Caco-2 (cell line): ENCODE measurements around the gene SPOCK1. TPM values are rescaled to one million over a fixed set of nuclear protein-coding genes. Genes with fewer than 3 reads are reported as not detected.

ENCODE experiments used
- BruUV-seq: library from RNA; stranded (reverse); fragments of 400-500 nt; replicated peaks from 2 replicates; lab custom pipeline; 2021; lab: Mats Ljungman, UMichigan
- CTCF ChIA-PET: fragments of 300-600 bp; sonication (Branson Sonifier 250); formaldehyde crosslinking; loops from one replicate; lab custom pipeline; 2022; ENCODE audit warnings: antibody characterized with exemption; lab: Charles Lee
- POLR2A ChIA-PET: fragments of 300-600 bp; sonication (Branson Sonifier 250); formaldehyde crosslinking; loops from one replicate; lab custom pipeline; 2022; ENCODE audit warnings: antibody characterized with exemption; lab: Charles Lee
- DNase-seq, 2 experiments: peaks; one replicate each; pipeline versions ENCODE4 v3.0.0 to v3.0.0-alpha.2; 2020 to 2022
- H3K27me3 ChIP-seq: replicated peaks from 2 replicates; pipeline ENCODE4 v1.6.0; 2011; ENCODE audit warnings: low read length; ENCODE audit not compliant: control insufficient read depth, insufficient read depth
- H3K36me3 ChIP-seq: 2 replicates; pipeline ENCODE4 v1.5.1; 2011; ENCODE audit warnings: low read length; ENCODE audit not compliant: control insufficient read depth, insufficient read depth
- H3K4me1 ChIP-seq: fragments of 250-450 bp; sonication (Bioruptor Pico); 2 replicates; pipeline ENCODE4 v1.5.1; 2020; ENCODE audit warnings: mild to moderate bottlenecking
- H3K4me3 ChIP-seq: 2 replicates; pipeline ENCODE4 v1.5.1; 2011; ENCODE audit warnings: low read depth, mild to moderate bottlenecking, control low read depth, low read length
- H3K9me3 ChIP-seq: fragments of 250-450 bp; sonication (Bioruptor Pico); 2 replicates; pipeline ENCODE4 v1.5.1; 2020; ENCODE audit warnings: mild to moderate bottlenecking, moderate library complexity
- H3K27ac Mint-ChIP-seq: one replicate; pipeline ENCODE4 v1.8.0; 2022; ENCODE audit warnings: mixed read lengths; ENCODE audit not compliant: unreplicated experiment
- H3K27me3 Mint-ChIP-seq: one replicate; pipeline ENCODE4 v1.8.0; 2022; ENCODE audit warnings: mixed read lengths; ENCODE audit not compliant: insufficient read depth, unreplicated experiment
- H3K36me3 Mint-ChIP-seq: one replicate; pipeline ENCODE4 v1.8.0; 2022; ENCODE audit warnings: mild to moderate bottlenecking, mixed read lengths; ENCODE audit not compliant: insufficient read depth, unreplicated experiment
- H3K4me1 Mint-ChIP-seq: one replicate; pipeline ENCODE4 v1.8.0; 2022; ENCODE audit warnings: low read depth, mixed read lengths; ENCODE audit not compliant: unreplicated experiment
- H3K4me3 Mint-ChIP-seq: one replicate; pipeline ENCODE4 v1.8.0; 2022; ENCODE audit warnings: mild to moderate bottlenecking, moderate library complexity, mixed read lengths; ENCODE audit not compliant: unreplicated experiment
- H3K9me3 Mint-ChIP-seq: one replicate; pipeline ENCODE4 v1.8.0; 2022; ENCODE audit warnings: mixed read lengths; ENCODE audit not compliant: unreplicated experiment
- intact Hi-C: fragments of 100-400 bp; cut with micrococcal nuclease; formaldehyde crosslinking; loops from one replicate; pipeline ENCODE4 v1.10.0; 2022; ENCODE audit not compliant: unreplicated experiment
- total RNA-seq: library from RNA; stranded (reverse); gene quantifications from 2 replicates; pipeline ENCODE4 v1.2.3, GENCODE V29; 2022
- TF ChIP-seq, protein P1 (sequence below), 2 experiments: fragments of 200-600 bp in 1 of 2; IDR thresholded peaks; 1 replicate in 1 of 2; 2 replicates in 1 of 2; pipeline versions ENCODE4 v1.5.1 to v1.8.0; 2011 to 2022; ENCODE audit warnings: antibody characterized with exemption in 1 of 2, control low read depth in 1 of 2, inconsistent platforms in 1 of 2, low read depth in 1 of 2, low read length in 1 of 2, mild to moderate bottlenecking in 1 of 2, moderate library complexity in 1 of 2; ENCODE audit not compliant: insufficient read depth in 1 of 2, severe bottlenecking in 1 of 2, unreplicated experiment in 1 of 2

The SPOCK1 gene
- total RNA-seq, 1 experiment from 2014 or later, result not detected

DNA sequence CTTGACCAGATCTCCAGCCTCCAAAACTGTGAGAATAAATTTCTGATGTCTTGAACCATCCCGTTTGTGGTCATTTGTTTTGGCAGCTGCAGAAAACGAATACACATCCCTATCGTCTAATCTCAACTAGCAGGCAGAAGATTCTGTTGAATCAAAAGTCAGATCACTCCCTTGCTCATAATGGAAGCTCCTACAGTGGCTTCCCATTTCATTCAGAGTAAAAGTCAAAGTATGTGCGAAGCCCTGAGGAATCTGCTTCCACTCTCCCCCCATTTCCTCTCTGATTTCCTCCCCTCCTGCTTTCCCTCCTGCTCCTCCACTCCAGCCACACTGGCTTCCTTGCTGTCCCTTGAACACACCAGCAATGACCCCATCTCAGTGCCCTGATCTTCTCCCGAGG is 34.8 kb upstream of the SPOCK1 start:
- no peaks in the 10 kb centered on the region for H3K4me1 Mint-ChIP-seq
- Histone ChIP-seq H3K4me1 (no peaks in the 10 kb centered on the region), H3K36me3 (no peaks in the 10 kb centered on the region), H3K27me3 (no peaks in the 10 kb centered on the region; the same call in 1 of the 2 replicates), H3K9me3 (peaks cover 2% of the 10 kb centered on the region; the same call in 1 of the 2 replicates), H3K4me3 (no peak overlapping the region)
- TF ChIP-seq, protein P1, sequence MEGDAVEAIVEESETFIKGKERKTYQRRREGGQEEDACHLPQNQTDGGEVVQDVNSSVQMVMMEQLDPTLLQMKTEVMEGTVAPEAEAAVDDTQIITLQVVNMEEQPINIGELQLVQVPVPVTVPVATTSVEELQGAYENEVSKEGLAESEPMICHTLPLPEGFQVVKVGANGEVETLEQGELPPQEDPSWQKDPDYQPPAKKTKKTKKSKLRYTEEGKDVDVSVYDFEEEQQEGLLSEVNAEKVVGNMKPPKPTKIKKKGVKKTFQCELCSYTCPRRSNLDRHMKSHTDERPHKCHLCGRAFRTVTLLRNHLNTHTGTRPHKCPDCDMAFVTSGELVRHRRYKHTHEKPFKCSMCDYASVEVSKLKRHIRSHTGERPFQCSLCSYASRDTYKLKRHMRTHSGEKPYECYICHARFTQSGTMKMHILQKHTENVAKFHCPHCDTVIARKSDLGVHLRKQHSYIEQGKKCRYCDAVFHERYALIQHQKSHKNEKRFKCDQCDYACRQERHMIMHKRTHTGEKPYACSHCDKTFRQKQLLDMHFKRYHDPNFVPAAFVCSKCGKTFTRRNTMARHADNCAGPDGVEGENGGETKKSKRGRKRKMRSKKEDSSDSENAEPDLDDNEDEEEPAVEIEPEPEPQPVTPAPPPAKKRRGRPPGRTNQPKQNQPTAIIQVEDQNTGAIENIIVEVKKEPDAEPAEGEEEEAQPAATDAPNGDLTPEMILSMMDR (IDR thresholded peaks at IDR 0.05; ENCODE audit: insufficient read depth in 1 of 2, low read depth in 1 of 2, low read length in 1 of 2, severe bottlenecking in 1 of 2, unreplicated experiment in 1 of 2), result no peak
- H3K9me3 Mint-ChIP-seq, result peaks cover 9% of the 10 kb centered on the region
- POLR2A ChIA-PET, result no interaction called here
- H3K36me3 Mint-ChIP-seq, result no peaks in the 10 kb centered on the region
- BruUV-seq, result no TSS peak
- DNase-seq, result no peak
- intact Hi-C loops, result no loop called here
- H3K27ac Mint-ChIP-seq, result no peak overlapping the region
- no peak overlapping the region for H3K4me3 Mint-ChIP-seq
- CTCF ChIA-PET, result no interaction called here
- H3K27me3 Mint-ChIP-seq, result peaks cover 12% of the 10 kb centered on the region

DNA sequence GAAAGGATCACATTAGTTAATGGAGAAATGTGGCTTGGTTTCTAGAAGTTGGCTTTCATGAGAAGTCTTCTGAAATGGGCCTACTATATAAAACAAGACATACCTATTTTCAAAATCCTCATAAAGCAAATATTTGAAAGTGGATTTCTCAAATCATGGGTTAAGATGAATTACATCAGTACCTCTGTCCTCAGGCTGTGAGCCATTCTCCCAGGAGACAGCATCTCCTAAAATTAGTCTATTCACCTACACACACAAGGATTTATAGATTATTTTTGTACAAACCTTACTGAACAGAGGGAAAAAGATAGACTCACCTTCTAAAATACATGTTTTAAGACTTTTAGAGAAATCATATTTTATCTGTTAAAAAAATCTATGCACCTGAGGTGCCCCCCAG is 32.1 kb upstream of the SPOCK1 start:
- no peaks in the 10 kb centered on the region; the same call in 1 of the 2 replicates for H3K27me3 ChIP-seq
- intact Hi-C loops, result no loop called here
- H3K4me1 Mint-ChIP-seq, result no peaks in the 10 kb centered on the region
- no peaks in the 10 kb centered on the region for H3K4me1 ChIP-seq
- POLR2A ChIA-PET, result no interaction called here
- CTCF ChIA-PET, result no interaction called here
- H3K4me3 ChIP-seq, result no peak overlapping the region
- no peaks in the 10 kb centered on the region for H3K36me3 Mint-ChIP-seq
- H3K27ac Mint-ChIP-seq, result no peak overlapping the region
- no peaks in the 10 kb centered on the region for H3K36me3 ChIP-seq
- peaks cover 11% of the 10 kb centered on the region for H3K27me3 Mint-ChIP-seq
- BruUV-seq, result no TSS peak
- H3K9me3 ChIP-seq, result peaks cover 2% of the 10 kb centered on the region; the same call in 1 of the 2 replicates
- H3K9me3 Mint-ChIP-seq, result peaks cover 5% of the 10 kb centered on the region
- H3K4me3 Mint-ChIP-seq, result no peak overlapping the region
- TF ChIP-seq, protein P1 (IDR thresholded peaks at IDR 0.05; ENCODE audit: insufficient read depth in 1 of 2, low read depth in 1 of 2, low read length in 1 of 2, severe bottlenecking in 1 of 2, unreplicated experiment in 1 of 2), result no peak
- no peak for DNase-seq

DNA sequence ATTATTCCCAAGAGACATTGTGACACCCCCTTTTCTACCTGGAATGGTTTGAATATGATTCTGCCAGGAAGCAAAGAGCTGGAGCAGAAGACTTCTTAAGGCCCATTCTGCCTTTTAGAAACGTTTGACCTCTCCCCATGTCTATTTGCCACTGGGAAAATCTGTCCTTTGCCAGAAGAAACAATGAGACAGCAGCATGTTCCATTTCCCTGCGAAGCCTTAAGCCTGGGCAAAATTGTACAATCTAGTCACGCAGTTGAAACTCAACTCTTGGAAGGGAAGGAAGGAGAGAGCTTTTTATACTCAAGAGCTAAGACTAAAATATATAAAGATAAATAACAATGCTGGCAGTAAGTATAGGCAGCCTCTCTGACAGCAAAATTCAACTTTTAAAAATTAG is 22.1 kb upstream of the SPOCK1 start:
- H3K27me3 Mint-ChIP-seq, result peaks cover 24% of the 10 kb centered on the region
- no peaks in the 10 kb centered on the region for H3K9me3 Mint-ChIP-seq
- H3K36me3 Mint-ChIP-seq, result no peaks in the 10 kb centered on the region
- Histone ChIP-seq H3K36me3 (no peaks in the 10 kb centered on the region), H3K4me1 (no peaks in the 10 kb centered on the region), H3K4me3 (no peak overlapping the region), H3K27me3 (no peaks in the 10 kb centered on the region), H3K9me3 (no peaks in the 10 kb centered on the region)
- intact Hi-C loops, result no loop called here
- TF ChIP-seq, protein P1 (IDR thresholded peaks at IDR 0.05; ENCODE audit: insufficient read depth in 1 of 2, low read depth in 1 of 2, low read length in 1 of 2, severe bottlenecking in 1 of 2, unreplicated experiment in 1 of 2), result no peak
- H3K4me3 Mint-ChIP-seq, result no peak overlapping the region
- no peak for DNase-seq
- no peak overlapping the region for H3K27ac Mint-ChIP-seq
- BruUV-seq, result no TSS peak
- CTCF ChIA-PET, result no interaction called here
- POLR2A ChIA-PET, result no interaction called here
- H3K4me1 Mint-ChIP-seq, result no peaks in the 10 kb centered on the region
